GM21825 (cell line): ENCODE data around the gene EEF1A1.
A peak's percentile ranks its signal among the peaks of the same experiment; 100 is the strongest.
"Not testable (repeated sequence)": the region's sequence is repeated elsewhere in the genome, so short reads cannot be mapped to it uniquely, and the experiment has no call there.

Experiments used
- ATAC-seq: cut with Tn5 transposase; IDR thresholded peaks from one replicate; pipeline ENCODE4 v1.9.1; 2021; ENCODE audit warnings: mild to moderate bottlenecking, moderate library complexity; ENCODE audit not compliant: unreplicated experiment

Gene EEF1A1

DNA sequence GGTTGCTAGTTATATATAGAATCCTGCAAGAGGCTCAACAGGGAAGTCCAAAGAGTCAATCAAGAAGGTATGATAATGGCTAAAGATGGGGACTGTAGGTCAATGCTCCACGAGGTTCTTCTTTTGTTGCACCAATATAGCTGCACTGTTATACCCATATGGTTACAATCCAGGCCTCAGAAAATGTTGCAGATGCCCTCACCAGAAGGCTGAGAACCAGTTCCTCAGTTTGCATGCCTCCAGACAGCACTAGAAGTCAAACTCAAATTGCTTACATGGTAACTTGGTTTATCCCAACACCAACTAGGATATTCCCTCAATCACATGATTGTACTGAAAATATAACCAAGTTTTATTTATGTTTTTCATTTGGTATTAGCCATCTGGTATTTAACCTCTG, 12.1 kb downstream of the EEF1A1 start:
- ATAC-seq: no peak

- ATAC-seq: no peak
These were observed 14.6 kb downstream of the EEF1A1 start for GRCh38 chr6:73506246-73506645.

DNA sequence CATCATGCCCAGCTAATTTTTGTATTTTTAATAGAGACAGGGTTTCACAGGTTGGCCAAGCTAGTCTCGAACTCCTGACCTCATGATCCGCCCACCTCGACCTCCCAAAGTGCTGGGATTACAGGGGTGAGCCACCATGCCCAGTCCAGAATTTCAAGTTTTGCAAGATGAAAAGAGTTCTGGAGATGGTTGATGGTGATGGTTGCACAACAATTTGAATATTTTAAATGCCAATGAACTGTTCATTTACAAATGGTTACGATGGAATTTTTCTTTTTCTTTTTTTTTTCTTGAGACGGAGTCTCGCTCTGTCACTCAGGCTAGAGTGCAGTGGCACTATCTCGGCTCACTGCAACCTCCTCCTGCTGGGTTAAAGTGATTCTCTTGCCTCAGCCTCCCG, 15.1 kb downstream of the EEF1A1 start:
- not testable (repeated sequence) for ATAC-seq

- ATAC-seq: no peak
These were observed 15.7 kb downstream of the EEF1A1 start for GRCh38 chr6:73505142-73505541.

GRCh38 chr6:73504160-73504559, 16.7 kb downstream of the EEF1A1 start:
- ATAC-seq: no peak

GRCh38 chr6:73503027-73503772, 17.6 kb downstream of the EEF1A1 start:
- no peak for ATAC-seq

GRCh38 chr6:73497915-73498314, 22.9 kb downstream of the EEF1A1 start:
- ATAC-seq: no peak

GRCh38 chr6:73491377-73491776, 29.5 kb downstream of the EEF1A1 start:
- no peak for ATAC-seq

DNA sequence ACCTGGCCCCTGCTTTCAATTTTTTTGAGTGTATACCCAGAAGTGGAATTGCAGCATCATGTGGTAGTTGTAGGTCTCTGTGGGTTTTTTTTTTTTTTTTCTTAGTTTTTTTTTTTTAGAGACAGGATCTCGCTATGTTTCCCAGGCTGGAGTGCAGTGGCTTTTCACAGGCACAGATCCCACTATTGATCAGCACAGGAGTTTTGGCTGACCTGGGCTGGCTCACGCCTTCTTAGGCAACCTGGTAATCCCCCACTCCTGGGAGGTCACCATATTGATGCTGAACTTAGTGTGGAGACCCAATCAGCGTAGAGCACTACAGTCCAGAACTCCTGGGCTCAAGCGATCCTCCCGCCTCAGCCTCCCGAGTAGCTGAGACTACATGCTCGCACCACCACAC, 33.4 kb downstream of the EEF1A1 start:
- no peak for ATAC-seq

GRCh38 chr6:73484438-73484837, 36.4 kb downstream of the EEF1A1 start:
- ATAC-seq: no peak

GRCh38 chr6:73481969-73482368, 38.9 kb downstream of the EEF1A1 start:
- ATAC-seq: no peak

DNA sequence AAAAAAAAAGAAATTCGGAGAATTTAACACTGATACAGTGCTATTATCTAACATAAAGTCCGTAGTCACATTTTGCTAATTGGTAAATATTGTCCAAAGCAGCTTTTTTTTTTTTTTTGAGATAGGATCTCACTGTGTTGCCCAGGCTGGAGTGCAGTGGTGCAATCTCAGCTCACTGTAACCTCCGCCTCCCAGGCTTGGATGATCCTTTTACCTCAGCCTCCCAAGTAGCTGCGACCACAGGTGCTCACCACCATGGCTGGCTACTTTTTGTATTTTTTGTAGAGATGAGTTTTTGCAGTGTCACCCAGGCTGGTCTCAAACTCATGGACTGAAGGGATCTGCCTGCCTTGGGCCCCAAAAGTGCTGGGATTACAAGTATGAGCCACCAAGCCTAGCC, 43.4 kb downstream of the EEF1A1 start:
- ATAC-seq: no peak

- ATAC-seq: no peak
These were observed 44.1 kb downstream of the EEF1A1 start for GRCh38 chr6:73476723-73477122.

GRCh38 chr6:73471686-73472290, 49.0 kb downstream of the EEF1A1 start:
- ATAC-seq: peak; percentile 97
